Measurements from ENCODE around the gene DYTN. TPM values are rescaled to one million over a fixed set of nuclear protein-coding genes. Genes with fewer than 3 reads are reported as not detected.

Gene DYTN
- total RNA-seq, 1 experiment from 2014 or later: not detected

DNA sequence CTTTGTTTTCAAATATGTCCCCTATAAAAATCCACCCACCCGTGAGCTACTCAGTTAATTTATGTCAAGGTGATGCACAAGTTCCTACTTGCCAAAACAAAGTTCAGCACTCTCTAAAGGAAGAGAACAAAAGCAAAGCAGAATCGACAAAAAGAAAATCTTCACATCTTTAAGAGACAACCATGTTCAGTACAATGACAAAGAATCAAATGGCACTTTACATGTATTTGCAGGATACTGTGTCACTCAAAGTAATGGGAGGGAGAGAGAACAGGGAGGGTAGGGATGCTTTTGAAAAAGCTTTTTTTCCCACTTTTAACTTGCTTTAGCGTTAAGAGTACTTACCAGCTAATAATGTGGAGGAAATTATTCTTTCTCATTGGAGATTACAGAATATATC, 115.0 kb downstream of the DYTN start:
- Histone ChIP-seq H3K9ac (ENCODE audit: low read length) (no peak overlapping the region), H3K79me2 (ENCODE audit: insufficient read depth, low read length) (no peaks in the 10 kb centered on the region), H3K36me3 (ENCODE audit: control insufficient read depth in 1 of 2, insufficient read depth in 2 of 2, low read length in 2 of 2) (no peaks in the 10 kb centered on the region), H3K9me2 (ENCODE audit: insufficient read depth) (no peaks in the 10 kb centered on the region), H3K4me1 (ENCODE audit: control insufficient read depth in 1 of 2, insufficient read depth in 2 of 2, low read length in 2 of 2) (no peaks in the 10 kb centered on the region), H3K9me3 (ENCODE audit: control insufficient read depth in 1 of 2, insufficient read depth in 1 of 2, low read depth in 1 of 2, low read length in 2 of 2) (no peaks in the 10 kb centered on the region), H3K4me2 (ENCODE audit: low read length) (no peak overlapping the region), H3K4me3 (replicated peaks in 1 of 2; ENCODE audit: low read depth in 1 of 2, low read length in 2 of 2) (no peak overlapping the region), H2AFZ (ENCODE audit: low read depth, low read length, poor library complexity, severe bottlenecking) (no peak overlapping the region), H4K20me1 (ENCODE audit: insufficient read depth) (no peaks in the 10 kb centered on the region), H3K27ac (ENCODE audit: low read depth, low read length) (no peak overlapping the region), H3K27me3 (ENCODE audit: insufficient read depth, low read length) (no peaks in the 10 kb centered on the region)
- ChIA-PET POLR2A (no interaction called here), RAD21 (ENCODE audit: low non-redundant PET in 1 of 2, low total read pairs in 2 of 2, uncharacterized antibody in 2 of 2, unreplicated experiment in 2 of 2) (no interaction called here), CTCF (no interaction called here)
- TF ChIP-seq JUND (IDR thresholded peaks at IDR 0.05): no peak
- TF ChIP-seq EZH2 (IDR thresholded peaks at IDR 0.05): no peak
- TF ChIP-seq MAX (IDR thresholded peaks at IDR 0.05): no peak
- TF ChIP-seq TCF7L2 (IDR thresholded peaks at IDR 0.05; ENCODE audit: borderline replicate concordance, extremely low read depth, insufficient read depth, insufficient read length): no peak
- no peak for TF ChIP-seq SRF (IDR thresholded peaks at IDR 0.05; ENCODE audit: low read depth)
- TF ChIP-seq ELF1 (IDR thresholded peaks at IDR 0.05; ENCODE audit: borderline replicate concordance, low read depth): no peak
- no peak for TF ChIP-seq RAD21 (IDR thresholded peaks at IDR 0.05; ENCODE audit: low read depth)
- no peak for TF ChIP-seq FOSL1 (IDR thresholded peaks at IDR 0.05; ENCODE audit: low read depth)
- no peak for TF ChIP-seq EGR1 (IDR thresholded peaks at IDR 0.05; ENCODE audit: low read depth)
- no peak for TF ChIP-seq SP1 (IDR thresholded peaks at IDR 0.05; ENCODE audit: low read depth)
- TF ChIP-seq ZFX (IDR thresholded peaks at IDR 0.05): no peak
- TF ChIP-seq, protein P1, sequence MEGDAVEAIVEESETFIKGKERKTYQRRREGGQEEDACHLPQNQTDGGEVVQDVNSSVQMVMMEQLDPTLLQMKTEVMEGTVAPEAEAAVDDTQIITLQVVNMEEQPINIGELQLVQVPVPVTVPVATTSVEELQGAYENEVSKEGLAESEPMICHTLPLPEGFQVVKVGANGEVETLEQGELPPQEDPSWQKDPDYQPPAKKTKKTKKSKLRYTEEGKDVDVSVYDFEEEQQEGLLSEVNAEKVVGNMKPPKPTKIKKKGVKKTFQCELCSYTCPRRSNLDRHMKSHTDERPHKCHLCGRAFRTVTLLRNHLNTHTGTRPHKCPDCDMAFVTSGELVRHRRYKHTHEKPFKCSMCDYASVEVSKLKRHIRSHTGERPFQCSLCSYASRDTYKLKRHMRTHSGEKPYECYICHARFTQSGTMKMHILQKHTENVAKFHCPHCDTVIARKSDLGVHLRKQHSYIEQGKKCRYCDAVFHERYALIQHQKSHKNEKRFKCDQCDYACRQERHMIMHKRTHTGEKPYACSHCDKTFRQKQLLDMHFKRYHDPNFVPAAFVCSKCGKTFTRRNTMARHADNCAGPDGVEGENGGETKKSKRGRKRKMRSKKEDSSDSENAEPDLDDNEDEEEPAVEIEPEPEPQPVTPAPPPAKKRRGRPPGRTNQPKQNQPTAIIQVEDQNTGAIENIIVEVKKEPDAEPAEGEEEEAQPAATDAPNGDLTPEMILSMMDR (IDR thresholded peaks at IDR 0.05 in 2 of 3, conservative IDR thresholded peaks at IDR 0.05 in 1 of 3; ENCODE audit: borderline replicate concordance in 1 of 3, insufficient read depth in 1 of 3, low read depth in 2 of 3, low read length in 2 of 3): no peak
- no peak for TF ChIP-seq CBX3 (IDR thresholded peaks at IDR 0.05; ENCODE audit: low read depth)
- TF ChIP-seq, protein P2, sequence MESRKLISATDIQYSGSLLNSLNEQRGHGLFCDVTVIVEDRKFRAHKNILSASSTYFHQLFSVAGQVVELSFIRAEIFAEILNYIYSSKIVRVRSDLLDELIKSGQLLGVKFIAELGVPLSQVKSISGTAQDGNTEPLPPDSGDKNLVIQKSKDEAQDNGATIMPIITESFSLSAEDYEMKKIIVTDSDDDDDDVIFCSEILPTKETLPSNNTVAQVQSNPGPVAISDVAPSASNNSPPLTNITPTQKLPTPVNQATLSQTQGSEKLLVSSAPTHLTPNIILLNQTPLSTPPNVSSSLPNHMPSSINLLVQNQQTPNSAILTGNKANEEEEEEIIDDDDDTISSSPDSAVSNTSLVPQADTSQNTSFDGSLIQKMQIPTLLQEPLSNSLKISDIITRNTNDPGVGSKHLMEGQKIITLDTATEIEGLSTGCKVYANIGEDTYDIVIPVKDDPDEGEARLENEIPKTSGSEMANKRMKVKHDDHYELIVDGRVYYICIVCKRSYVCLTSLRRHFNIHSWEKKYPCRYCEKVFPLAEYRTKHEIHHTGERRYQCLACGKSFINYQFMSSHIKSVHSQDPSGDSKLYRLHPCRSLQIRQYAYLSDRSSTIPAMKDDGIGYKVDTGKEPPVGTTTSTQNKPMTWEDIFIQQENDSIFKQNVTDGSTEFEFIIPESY (IDR thresholded peaks at IDR 0.05; ENCODE audit: extremely low read depth, insufficient replicate concordance, low read length): no peak
- TF ChIP-seq EZH2phosphoT487 (IDR thresholded peaks at IDR 0.05; ENCODE audit: borderline replicate concordance): no peak
- TF ChIP-seq, protein P3, sequence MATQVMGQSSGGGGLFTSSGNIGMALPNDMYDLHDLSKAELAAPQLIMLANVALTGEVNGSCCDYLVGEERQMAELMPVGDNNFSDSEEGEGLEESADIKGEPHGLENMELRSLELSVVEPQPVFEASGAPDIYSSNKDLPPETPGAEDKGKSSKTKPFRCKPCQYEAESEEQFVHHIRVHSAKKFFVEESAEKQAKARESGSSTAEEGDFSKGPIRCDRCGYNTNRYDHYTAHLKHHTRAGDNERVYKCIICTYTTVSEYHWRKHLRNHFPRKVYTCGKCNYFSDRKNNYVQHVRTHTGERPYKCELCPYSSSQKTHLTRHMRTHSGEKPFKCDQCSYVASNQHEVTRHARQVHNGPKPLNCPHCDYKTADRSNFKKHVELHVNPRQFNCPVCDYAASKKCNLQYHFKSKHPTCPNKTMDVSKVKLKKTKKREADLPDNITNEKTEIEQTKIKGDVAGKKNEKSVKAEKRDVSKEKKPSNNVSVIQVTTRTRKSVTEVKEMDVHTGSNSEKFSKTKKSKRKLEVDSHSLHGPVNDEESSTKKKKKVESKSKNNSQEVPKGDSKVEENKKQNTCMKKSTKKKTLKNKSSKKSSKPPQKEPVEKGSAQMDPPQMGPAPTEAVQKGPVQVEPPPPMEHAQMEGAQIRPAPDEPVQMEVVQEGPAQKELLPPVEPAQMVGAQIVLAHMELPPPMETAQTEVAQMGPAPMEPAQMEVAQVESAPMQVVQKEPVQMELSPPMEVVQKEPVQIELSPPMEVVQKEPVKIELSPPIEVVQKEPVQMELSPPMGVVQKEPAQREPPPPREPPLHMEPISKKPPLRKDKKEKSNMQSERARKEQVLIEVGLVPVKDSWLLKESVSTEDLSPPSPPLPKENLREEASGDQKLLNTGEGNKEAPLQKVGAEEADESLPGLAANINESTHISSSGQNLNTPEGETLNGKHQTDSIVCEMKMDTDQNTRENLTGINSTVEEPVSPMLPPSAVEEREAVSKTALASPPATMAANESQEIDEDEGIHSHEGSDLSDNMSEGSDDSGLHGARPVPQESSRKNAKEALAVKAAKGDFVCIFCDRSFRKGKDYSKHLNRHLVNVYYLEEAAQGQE (IDR thresholded peaks at IDR 0.05; ENCODE audit: low read depth): no peak
- TF ChIP-seq POLR2AphosphoS5 (IDR thresholded peaks at IDR 0.05; ENCODE audit: low read depth, low read length): no peak
- TF ChIP-seq YY1 (IDR thresholded peaks at IDR 0.05; ENCODE audit: extremely low read depth, insufficient replicate concordance, low read depth, low read length): no peak
- no peak for TF ChIP-seq ATF3 (IDR thresholded peaks at IDR 0.05)
- no TSS peak for BruUV-seq (replicated peaks)
- DNase-seq (ENCODE audit: low read depth, low spot score) (no peak), ATAC-seq (no peak)
- intact Hi-C loops (cut with micrococcal nuclease): no loop called here

Data from HCT116 (cell line).